HuH-7 (cell line): ENCODE measurements around the gene TNFRSF6B.
"Not testable (repeated sequence)": the region's sequence is repeated elsewhere in the genome, so short reads cannot be mapped to it uniquely, and the experiment has no call there.

Source experiments
- DNase-seq: peaks from one replicate; pipeline ENCODE4 v3.0.0; 2011; ENCODE audit warnings: low spot score

Gene TNFRSF6B

GRCh38 chr20:63662813-63663189, 33.7 kb upstream of the TNFRSF6B start:
- DNase-seq = no peak

DNA sequence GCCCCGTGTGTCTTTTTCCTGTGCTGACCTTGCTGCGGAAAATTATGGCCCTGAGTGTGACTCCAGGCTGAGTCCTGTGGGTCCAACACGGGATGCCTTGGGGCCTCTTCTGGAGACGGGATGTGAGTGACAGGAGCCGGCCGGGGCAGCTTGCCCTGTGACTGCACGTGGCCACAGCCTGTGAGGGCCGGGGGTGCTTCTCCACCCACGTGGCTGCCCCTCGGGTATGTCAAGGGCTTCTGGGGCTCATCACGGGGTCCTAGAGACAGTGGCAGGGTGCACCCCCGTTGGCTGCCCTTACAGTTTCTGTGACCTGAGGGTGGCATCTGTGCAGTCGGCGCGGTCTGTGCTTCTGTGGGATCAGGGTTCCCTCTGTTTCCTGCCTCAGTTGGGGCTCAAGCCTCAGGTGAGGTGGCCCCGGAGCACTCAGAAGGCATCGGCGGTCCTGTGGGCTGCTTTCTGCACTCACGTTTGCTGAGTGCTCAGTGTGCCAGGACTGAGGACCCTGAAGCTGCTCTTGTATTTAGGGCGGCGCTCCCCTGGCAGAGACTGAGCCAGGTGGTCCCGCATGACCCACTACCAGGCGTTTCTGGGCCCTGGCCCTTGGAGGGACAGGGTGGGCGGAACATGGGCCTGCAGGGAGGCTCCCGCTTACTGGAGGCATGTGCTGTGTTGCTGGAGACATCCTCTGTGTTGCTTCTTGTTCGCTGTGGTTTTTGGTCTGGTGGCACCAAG, 33.0 kb upstream of the TNFRSF6B start:
- no peak for DNase-seq

GRCh38 chr20:63664143-63664851, 32.2 kb upstream of the TNFRSF6B start:
- DNase-seq = no peak

GRCh38 chr20:63664861-63665594, 31.4 kb upstream of the TNFRSF6B start:
- DNase-seq = no peak

GRCh38 chr20:63665708-63666107, 30.7 kb upstream of the TNFRSF6B start:
- DNase-seq = no peak

DNA sequence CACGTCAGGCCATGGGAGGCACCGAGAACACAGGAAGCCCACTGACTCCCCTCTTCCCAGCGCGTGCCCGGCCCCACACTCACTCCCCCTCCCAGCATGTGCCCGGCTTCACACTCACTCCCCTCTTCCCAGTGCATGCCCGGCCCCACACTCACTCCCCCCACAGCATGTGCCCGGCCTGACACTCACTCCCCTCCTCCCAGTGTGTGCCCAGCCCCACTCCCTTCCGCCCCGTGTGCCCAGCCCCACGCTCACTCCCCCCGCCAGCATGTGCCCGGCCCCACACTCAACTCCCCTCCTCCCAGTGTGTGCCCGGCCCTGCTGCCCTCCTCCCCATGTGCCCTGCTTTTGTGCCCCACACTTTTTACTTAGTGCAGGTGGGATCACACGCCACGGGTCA, 28.6 kb upstream of the TNFRSF6B start:
- DNase-seq = no peak

- DNase-seq = no peak
Observed at GRCh38 chr20:63668351-63668750, 28.1 kb upstream of the TNFRSF6B start.

GRCh38 chr20:63671695-63672094, 24.8 kb upstream of the TNFRSF6B start:
- DNase-seq = not testable (repeated sequence)

- no peak for DNase-seq
Observed at GRCh38 chr20:63672666-63673065, 23.8 kb upstream of the TNFRSF6B start.

DNA sequence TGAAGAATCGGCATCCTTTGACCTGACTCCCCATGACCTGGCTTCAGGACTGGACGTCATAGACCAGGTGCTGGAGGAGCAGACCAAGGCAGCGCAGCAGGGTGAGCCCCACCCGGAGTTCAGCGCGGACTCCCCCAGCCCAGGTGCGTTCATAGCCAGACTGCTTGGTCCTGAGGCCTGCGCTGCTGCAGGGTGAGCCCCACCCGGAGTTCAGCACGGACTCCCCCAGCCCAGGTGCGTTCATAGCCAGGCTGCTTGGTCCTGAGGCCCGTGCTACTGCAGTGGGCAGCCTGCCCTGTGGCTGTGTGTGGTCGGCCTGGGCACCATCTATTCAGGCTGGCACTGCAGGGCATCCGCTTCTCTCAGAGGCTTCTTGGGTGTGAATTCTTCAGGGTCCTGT, 22.5 kb upstream of the TNFRSF6B start:
- no peak for DNase-seq

DNA sequence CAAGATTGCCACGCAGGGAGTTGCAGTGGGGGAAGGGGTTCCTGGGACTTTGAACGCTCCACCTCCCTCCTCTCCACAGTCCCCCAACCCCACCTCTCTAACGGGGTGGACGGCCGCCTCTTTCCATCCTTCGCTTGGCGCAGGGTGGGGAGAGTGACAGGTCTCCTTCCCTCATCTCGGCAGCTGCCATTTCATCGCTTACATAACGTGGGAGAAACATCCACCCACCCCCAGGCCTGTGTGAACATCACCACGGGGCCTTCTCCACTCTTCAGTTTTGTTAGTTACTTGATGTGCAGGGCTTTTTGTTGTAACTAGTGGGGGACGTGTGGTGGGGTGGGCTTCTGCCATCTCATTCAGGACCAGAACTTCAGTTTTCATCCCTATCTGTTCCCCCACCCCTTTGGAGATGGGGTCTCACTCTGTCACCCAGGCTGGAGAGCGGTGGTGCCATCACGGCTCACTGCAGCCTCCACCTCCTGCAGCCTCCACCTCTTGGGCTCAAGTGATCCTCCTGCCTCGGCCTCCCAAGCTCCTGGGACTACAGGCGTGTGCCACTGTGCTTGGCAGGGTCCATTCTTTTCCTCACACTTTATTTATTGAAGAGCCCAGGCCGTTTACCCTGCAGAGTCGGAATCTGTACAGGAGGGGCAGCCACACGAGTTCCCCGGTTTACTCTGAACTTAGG, 20.6 kb upstream of the TNFRSF6B start:
- no peak for DNase-seq

- no peak for DNase-seq
Observed at GRCh38 chr20:63678071-63678470, 18.4 kb upstream of the TNFRSF6B start.

- no peak for DNase-seq
Observed at GRCh38 chr20:63678667-63679465, 17.6 kb upstream of the TNFRSF6B start.

DNA sequence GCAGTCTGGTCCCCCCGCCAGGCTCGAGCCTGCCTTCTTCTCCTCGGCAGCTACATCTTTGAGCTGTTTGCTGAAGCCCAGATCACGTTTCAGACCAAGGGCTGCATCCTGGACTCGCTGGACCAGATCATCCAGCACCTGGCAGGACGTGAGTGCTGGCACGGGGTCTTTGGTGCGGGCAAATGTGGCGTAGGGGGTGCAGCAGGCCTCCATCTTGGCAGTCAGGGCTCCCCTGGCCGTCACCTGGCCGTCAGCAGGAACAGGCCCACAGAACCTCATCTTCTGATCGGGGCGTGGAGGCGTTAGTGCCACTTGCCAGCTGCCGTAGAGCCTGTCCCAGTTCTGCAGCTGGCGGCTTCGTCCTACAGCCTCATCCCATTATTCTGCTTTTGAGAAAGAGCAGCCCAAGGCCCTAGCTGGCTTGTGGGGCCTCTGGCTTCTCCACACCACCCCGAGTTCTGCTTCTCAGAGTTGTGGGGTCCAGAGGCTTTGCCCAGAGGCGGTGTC, 16.6 kb upstream of the TNFRSF6B start:
- no peak for DNase-seq

DNA sequence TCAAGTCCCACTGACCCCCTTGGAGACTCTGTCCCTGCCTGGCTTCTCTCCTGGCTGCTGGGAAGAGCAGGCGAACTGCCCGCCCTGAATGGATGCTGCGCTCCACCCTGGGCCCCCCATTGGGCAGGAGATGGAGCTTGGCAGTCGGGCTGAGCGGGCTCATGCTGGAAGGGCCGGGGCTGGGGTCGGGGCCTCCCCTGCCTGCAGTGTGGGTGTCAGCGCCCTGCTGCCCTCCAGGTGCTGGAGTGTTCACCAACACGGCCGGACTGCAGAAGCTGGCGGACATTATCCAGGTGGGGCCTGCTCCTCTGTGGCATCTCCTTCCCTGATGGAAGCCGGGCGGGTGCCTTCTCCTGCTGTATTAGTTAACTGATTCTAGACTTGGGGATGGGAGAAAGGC, 16.0 kb upstream of the TNFRSF6B start:
- no peak for DNase-seq

GRCh38 chr20:63680857-63681608, 15.4 kb upstream of the TNFRSF6B start:
- no peak for DNase-seq

DNA sequence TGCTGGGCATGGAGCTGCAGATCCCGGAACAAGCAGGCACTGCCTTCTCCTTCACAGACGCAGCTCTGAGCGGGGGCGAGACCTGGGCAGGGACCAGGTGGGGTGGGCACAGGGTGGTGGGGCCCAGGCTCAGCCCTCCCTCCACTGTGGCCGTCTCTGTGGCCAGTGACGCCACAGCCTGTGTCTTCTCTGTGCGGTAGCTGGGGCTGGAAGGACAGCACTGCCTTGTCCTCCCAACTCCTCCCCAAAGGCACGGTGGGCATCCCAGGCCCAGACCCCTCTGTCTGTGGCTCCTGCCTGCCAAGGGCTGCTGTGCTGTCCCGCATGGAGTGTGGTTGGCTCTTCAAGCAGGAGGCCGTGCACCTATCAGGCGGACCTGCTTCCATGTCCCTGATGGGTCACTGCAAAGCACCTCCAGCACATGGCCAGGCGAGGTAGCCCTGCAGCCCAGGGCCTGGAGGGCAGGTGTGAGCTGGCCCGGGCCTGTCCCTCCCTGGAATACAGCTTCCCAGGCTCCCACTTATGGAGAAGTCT, 14.8 kb upstream of the TNFRSF6B start:
- DNase-seq = no peak

DNA sequence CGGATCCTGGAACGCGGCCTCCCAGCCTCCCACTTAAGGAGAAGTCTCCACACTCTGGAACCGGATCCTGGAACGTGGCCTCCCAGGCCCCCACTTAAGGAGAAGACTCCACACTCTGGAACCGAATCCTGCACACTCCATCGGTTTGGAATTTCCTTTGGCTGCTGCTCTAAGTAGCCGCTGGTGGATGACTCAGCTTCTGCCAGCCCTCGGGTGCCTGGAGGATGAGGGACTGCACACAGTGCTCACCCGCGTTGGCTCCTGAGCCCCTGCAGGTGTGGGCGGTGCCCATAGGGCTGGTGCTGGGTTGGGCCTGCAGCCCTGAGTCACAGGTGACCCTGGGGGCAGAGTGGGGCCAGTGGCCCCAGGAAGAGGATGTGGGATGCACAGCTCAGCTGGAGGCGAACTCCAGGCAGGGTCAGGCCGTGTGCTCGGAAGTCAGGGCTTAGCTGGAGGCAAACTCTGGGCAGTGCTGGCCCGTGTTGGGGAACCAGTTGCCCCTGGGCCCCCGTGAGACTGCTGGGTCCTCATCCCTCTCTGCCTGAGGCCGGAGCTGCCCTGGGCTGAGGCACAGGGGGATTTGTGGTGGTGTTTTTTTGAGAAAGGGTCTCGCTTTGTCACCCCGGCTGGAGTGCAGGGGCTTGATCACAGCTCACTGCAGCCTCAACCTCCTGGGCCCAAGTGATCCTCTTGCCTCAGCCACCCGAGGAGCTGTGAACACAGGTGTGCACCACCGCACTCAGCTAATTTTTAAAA, 13.9 kb upstream of the TNFRSF6B start:
- no peak for DNase-seq

DNA sequence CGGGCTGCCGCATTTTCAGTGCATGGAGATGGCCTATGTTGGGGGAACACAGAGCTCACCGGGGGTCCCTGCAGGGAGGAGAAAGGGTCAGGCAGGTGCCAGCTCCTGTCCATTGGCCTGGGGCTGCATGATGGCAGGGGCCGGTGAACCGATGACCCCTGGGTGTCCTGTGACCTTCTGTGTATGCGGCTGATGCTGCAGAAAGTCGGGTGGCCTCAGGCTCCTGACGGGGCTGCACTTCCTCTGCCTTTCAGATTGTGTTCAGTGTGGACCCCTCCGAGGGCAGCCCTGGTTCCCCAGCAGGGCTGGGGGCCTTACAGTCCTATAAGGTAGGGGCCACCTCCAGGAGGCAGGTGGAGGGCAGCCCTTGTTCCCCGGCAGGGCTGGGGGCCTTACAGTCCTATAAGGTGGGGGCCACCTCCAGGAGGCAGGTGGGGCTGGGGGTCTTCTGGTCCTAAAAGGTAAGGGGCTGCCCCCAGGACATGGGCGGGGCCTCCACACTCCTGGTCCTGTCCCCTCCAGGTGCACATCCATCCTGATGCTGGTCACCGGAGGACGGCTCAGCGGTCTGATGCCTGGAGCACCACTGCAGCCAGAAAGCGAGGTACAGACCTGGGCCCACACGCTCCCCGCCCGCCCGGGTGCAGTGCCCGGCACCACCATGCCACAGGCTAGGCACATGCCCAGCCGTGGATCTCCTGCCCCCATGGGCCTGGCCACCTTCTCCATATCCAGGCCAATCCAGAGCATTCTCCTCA, 11.0 kb upstream of the TNFRSF6B start:
- no peak for DNase-seq
